Measurements from ENCODE around the gene SPI1.
"Not testable (repeated sequence)": the region's sequence is repeated elsewhere in the genome, so short reads cannot be mapped to it uniquely, and the experiment has no call there.

Gene SPI1

DNA sequence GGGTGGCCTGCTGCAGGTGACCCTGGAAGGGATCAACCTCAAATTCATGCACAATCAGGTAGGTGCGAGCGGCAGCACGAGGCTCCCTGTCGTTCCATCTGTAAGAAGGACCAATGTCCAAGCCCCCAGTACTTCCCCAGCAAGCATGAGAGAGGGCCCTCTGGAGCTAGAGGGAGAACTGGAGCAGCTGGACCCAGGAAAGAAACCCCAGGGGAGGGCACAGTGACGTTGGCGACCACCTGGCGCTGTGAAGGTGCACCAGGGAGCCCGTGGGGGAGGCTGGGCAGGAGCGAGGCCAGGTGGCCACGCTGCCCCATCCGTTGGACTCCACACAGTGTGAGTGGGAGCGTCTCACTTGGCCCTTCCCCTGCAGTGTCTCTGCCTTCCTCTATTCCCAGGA lies 53.8 kb downstream of the SPI1 start:
- no peak for DNase-seq (ENCODE audit: low read depth)

- DNase-seq (ENCODE audit: low read depth), result no peak
These were observed 60.2 kb downstream of the SPI1 start for GRCh38 chr11:47318166-47318565.

GRCh38 chr11:47317064-47317828 lies 61.1 kb downstream of the SPI1 start:
- no peak for DNase-seq (ENCODE audit: low read depth)

DNA sequence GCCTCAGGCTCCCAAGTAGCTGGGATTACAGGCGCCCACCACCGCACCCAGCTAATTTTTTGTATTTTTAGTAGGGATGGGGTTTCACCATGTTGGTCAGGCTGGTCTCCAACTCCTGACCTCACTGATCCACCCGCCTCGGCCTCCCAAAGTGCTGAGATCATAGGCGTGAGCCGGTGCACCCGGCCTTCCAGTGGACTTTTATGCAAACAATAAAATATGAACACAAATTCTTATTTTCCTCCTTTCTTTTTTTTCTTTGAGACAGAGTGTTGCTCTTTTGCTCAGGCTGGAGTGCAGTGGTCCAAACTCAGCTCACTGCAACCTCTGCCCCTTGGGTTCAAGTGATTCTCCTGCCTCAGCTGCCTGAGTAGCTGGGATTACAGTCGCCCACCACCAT lies 61.8 kb downstream of the SPI1 start:
- not testable (repeated sequence) for DNase-seq (ENCODE audit: low read depth)

- DNase-seq (ENCODE audit: low read depth), result no peak
These were observed 63.4 kb downstream of the SPI1 start for GRCh38 chr11:47314992-47315391.

GRCh38 chr11:47308050-47308823 lies 70.1 kb downstream of the SPI1 start:
- no peak for DNase-seq (ENCODE audit: low read depth)

- DNase-seq (ENCODE audit: low read depth), result no peak
These were observed 71.9 kb downstream of the SPI1 start for GRCh38 chr11:47306484-47306844.

GRCh38 chr11:47305734-47306483 lies 72.4 kb downstream of the SPI1 start:
- DNase-seq (ENCODE audit: low read depth), result no peak
